GM18858 (cell line): ENCODE results near the gene PRRC2A.
"Not testable (repeated sequence)": the region's sequence is repeated elsewhere in the genome, so short reads cannot be mapped to it uniquely, and the experiment has no call there.

Source experiments
- ATAC-seq: cut with Tn5 transposase; IDR thresholded peaks from one replicate; pipeline ENCODE4 v1.9.1; 2021; ENCODE audit not compliant: unreplicated experiment

PRRC2A gene

GRCh38 chr6:31585491-31585890 is 35.0 kb upstream of the PRRC2A start:
- ATAC-seq: no peak

- ATAC-seq: no peak
Observed at GRCh38 chr6:31586008-31586407, 34.5 kb upstream of the PRRC2A start, which contains the start of gene LST1. Gene LST1, plus strand, starts transcription at chr6:31586277. Its CDS starts 1,023 bp downstream, at chr6:31587300.

DNA sequence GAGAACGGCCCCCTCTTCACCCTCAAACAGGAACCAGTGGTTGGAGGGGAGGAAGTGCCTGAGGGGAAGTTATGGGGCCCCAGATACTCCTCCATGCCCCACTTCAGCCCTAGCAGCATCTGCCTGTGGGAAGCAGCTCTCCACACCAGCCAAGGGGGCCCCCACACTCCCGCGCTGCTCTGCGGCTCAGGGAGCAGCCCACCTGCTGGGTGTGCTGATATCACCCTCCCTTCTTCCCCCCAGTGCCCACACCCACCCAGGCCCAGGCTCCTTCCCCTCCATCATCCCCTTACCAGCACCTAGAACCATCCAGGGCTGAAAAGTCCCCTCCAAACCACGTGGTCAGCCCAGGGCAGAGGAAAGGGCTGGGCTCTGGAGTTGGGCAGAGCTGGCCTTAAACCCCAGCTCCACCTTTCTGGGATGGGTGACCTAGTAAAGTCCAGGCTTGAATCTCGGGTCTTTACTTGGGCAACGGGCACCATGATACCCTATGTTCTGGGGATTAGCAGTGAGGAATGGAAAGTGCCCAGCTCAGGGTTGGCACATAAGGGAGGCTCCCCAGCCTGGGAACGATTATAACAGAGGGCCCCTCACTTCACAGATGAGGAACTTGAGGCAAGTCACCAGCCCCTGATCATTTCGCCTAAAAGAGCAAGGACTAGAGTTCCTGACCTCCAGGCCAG is 33.8 kb upstream of the PRRC2A start:
- ATAC-seq: no peak

- no peak for ATAC-seq
Observed at GRCh38 chr6:31587791-31588777, 32.4 kb upstream of the PRRC2A start.

- ATAC-seq: no peak
Observed at GRCh38 chr6:31588871-31589650, 31.5 kb upstream of the PRRC2A start.

DNA sequence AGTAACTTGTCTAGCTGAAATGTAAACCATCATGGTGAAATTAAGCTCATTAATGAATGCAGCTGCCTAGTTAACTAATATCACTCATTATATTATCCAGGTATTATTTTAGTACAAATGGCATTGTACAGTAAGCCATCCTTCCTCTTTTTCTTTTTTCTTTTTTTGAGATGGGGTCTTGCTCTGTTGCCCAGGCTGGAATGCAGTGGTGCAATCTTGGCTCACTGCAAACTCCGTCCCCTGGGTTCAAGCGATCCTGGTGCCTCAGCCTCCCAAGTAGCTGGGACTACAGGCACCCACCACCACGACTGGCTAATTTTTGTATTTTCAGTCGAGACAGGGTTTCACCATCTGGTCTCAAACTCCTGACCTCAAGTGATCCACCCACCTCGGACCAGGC is 29.8 kb upstream of the PRRC2A start:
- ATAC-seq: not testable (repeated sequence)

GRCh38 chr6:31592396-31592771 is 28.1 kb upstream of the PRRC2A start:
- no peak for ATAC-seq

- no peak for ATAC-seq
Observed at GRCh38 chr6:31597006-31597405, 23.5 kb upstream of the PRRC2A start.

DNA sequence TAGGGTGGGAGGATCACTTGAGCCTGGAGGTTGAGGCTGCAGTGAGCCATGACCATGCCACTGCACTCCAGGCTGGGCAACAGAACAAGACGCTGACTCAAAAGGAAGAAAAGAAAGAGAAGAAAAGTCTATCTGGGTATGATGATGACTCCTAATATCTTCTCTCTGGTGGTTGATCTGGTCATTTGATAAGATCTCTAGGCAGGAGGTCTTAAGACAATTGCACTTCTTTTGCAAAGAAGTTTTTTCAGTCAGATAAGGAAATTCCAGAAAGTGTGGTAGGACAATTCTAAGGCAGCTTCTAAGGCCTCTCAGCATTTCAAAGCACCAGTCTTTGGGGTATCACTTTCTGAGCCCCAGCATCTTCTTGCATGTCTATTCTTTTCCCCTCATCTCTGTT is 13.2 kb upstream of the PRRC2A start:
- no peak for ATAC-seq

- ATAC-seq: no peak
Observed at GRCh38 chr6:31609519-31610406, 10.8 kb upstream of the PRRC2A start.

- no peak for ATAC-seq
Observed at GRCh38 chr6:31610968-31611367, 9.5 kb upstream of the PRRC2A start.

GRCh38 chr6:31614075-31614619 is 6.4 kb upstream of the PRRC2A start:
- ATAC-seq: no peak

DNA sequence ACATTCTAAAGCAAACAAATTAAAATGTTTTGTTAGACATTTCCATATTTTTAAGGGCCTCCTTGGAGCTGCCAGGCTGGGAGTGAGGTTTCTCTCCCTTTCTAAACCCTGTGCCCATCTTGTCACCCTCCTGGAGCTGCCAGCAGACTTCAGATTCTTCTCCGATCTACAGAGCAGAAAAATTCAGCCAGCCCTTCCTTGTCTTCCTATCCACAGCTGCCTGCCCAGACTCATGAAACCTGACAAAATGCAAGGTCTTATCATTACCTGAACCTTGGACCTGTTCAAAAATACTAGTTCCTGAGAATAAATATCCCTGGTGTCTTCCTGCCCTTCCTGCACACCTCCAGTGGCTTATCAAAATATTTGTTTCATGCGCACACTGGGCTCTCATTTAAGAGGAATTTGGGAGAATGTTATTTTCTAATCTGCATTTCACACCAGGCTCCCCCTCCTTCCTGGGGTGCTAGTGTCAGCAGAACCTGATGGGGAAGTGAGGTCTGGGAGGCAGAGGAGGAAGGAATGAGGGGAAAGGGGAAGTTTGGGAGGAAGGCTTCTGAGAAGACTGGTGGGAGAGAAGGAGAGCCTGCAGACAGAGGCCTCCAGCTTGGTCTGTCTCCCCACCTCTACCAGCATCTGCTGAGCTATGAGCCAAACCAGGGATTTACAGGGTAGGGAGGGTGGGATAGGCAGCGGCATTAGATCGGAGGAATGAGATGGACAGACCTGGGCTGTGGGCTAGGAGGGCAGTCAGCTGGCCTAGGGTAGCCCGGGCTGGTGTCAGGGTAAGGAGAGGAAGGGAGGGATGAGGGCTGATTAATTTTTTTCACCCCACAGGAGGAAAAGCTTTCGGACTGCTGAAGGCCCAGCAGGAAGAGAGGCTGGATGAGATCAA is 5.6 kb upstream of the PRRC2A start, which contains the start of gene AIF1:
Gene AIF1, plus strand, starts transcription at position 551 of the 895 bp plus-strand sequence. Its CDS starts 96 bp downstream, at position 647.
- ATAC-seq: no peak

DNA sequence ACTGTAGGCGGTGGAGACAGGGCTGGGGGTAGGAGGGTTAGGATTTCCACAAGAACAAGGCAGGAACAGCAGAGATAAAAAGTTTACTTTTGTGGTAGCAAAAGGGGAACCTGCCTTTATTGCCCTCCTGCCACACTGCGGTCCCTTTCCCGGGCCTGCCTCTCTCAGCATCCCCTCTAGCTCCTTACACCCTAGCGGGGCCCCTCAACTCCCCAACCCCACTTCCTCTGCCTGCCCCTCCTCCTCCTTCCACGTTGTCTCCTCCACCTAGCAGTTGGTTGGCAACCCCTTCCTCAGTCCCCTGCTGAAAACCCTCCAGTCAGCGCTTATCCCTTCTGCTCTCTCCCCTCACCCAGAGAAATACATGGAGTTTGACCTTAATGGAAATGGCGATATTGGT is 4.8 kb upstream of the PRRC2A start:
- ATAC-seq: no peak

DNA sequence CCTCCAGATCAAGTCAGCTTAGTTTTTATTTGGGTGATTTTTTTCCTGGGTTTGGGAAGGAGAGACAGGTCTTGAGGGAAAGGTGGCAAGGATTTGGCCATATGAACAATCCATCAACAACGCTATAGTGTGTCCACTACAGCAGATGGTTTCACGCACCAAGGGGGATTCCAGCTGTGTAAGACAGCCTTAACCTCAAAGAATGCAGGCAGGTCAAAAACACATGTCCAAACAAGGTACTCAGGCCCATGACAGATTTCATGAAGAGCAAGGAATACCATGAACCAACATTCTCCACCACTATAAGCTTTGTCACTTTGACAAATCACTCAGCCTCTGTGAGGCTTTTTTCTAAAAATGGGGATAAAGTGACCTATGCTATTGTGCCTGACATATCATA is 3.5 kb upstream of the PRRC2A start:
- no peak for ATAC-seq

GRCh38 chr6:31619805-31620585 is 520 bp upstream of the PRRC2A start:
- peak; percentile 67 for ATAC-seq

DNA sequence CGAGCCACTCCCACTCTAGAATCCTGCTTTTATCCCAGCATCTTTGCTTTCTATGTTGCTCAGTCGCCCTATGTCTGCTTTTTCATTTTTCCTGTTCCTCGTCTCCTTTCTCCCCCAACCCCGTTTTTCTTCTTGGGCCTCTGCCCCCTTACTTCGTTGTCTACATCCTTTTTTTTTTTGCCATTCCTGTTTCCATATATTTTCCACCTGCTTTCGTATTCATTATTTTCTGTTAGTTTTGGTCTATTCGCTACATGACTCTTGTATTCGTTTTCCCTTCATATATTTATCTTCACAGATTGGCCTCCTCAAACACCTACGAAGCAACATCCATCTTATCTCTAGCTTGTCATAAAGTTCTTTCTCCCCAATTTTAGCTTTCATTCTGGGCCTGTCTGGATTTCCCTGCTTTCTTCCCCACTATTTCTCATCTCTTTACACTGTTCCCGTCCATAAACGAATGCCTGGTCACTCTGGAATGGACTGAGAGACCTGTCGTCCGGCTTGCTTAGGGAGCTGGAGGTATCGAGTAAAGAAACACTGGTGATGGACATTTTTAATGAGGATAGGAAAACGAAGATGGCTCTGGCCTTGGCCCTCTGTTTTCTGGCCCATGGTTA is 915 bp downstream of the PRRC2A start:
- no peak for ATAC-seq

GRCh38 chr6:31621991-31622390 is 1.5 kb downstream of the PRRC2A start:
- no peak for ATAC-seq
